HG03521 (cell line): ENCODE measurements around the gene METTL1.

Source experiments
- ATAC-seq: cut with Tn5 transposase; IDR thresholded peaks from one replicate; pipeline ENCODE4 v1.9.1; 2021; ENCODE audit warnings: mild to moderate bottlenecking, moderate library complexity; ENCODE audit not compliant: unreplicated experiment

Gene METTL1

DNA sequence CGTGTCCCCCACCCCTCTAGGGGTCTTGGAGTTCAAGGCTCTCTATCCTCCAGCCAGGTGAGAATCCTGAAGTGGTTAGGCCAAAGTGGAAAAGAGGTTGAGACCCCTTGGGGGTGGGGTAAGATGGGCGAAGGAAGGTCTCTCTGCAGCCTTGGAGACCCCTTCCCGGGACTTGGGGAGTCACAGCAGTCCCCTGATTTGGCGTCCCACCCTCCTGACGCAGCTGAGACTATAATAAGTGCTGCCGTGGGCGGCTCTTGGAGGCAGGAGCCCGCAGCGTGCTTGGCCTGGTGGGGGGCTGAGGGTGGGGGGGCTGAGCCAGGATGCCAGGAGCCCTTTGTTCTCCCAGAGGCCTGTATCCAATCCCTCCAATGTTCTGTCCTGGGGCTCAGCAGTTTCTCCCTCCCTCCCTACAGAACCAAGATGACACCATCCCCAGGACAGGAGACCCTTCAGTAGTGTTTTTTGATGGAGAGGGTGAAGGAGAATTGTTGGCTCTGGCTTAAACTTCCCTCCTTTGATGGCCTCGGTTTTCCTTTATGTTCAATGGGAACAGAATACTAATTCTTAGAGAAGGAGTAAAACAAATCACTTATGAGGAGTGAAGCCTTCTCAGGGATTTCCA, 31.9 kb downstream of the METTL1 start:
- no peak for ATAC-seq

DNA sequence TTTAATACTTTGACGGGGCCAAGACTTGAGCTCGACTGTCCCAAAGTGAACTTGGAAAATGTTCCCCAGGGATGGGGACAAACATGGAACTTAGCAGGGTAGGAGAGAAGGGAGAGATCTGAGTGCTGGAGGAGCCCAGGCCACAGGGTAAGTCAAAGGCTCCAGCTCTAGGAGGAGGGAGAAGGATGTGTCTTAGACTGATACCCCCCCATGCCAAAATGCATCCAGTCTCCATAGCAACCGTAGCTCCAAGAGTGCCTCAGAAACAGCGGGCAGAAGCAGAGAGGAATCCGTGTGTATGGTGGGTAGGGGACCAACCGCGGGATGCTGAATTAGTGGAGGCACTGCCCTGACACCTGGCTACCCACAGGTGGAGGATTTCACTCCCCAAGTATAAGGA, 32.5 kb downstream of the METTL1 start:
- no peak for ATAC-seq

DNA sequence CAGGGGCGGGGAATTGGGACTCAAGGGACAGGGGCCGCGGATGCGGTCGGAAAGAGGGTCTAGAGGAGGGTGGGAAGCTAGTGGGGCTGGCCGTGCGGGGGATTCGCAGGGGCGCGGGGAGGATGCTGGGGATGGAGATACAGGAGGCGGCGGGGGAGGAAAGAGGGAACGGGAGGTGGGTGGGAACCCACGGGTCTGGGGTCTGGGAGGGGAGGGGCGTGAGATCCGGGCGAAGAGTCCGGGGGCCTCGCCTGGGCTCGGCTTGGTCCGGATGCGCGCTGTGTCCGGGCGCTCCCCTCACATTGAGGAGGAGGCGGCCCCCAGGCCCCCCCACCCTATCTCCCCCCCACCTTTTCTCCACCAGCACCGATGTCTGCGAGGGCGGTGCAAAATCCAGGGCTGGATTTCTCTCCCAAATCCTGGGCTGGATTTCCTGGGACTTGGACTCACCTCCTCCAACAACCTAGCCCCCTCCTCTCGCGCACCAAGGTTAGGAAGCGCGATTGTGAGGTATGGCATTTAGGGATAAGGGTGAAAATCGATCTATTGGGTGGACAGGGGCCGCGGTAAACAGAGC, 33.2 kb downstream of the METTL1 start, which contains the start of gene AGAP2:
TSS of gene AGAP2 (minus strand) at position 82 of the 577 bp plus-strand sequence. CDS start 496 bp downstream, outside the sequence.
- ATAC-seq, result no peak

DNA sequence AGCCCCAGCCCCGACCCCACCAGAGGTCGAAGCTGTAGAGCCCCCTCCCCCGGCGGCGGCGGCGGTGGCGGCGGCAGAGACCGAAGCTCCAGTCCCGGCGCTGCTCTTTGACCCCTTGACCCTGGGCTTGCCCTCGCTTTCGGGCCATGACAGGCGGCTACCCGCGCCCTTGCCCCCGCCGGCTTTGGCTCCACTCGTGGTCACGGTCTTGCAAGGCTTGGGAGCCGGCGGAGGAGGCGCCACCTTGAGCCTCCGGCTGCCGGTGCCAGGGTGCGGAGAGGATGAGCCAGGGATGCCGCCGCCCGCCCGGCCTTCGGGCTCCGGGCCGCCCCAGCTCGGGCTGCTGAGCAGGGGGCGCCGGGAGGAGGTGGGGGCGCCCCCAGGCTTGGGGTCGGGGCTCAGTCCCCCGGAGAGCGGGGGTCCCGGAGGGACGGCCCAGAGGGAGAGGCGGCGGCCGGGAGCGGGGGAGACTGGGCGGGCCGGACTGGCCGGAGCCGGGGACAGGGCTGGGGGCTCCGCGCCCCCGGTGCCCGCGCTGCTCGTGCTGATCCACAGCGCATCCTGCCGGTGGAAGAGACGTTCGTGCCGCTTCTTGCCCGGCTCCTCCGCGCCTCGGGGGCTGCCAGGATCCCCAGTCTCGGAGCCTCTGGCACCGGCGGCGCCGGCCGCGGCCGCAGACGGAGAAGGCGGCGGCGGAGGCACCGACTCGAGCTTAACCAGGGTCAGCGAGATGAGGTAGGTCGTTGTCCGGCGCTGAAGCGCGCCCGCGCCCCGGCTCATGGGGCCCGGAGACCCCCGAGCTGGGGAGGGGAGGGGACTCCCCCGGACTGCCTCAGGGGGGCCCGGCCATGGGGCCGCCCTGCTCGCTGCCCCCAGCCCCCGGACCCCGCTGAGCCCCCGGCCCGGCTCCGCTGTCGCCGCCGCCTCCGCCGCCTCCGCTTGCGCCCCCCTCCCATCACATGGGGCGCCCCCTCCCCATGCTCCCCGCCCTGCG, 34.1 kb downstream of the METTL1 start:
- no peak for ATAC-seq

DNA sequence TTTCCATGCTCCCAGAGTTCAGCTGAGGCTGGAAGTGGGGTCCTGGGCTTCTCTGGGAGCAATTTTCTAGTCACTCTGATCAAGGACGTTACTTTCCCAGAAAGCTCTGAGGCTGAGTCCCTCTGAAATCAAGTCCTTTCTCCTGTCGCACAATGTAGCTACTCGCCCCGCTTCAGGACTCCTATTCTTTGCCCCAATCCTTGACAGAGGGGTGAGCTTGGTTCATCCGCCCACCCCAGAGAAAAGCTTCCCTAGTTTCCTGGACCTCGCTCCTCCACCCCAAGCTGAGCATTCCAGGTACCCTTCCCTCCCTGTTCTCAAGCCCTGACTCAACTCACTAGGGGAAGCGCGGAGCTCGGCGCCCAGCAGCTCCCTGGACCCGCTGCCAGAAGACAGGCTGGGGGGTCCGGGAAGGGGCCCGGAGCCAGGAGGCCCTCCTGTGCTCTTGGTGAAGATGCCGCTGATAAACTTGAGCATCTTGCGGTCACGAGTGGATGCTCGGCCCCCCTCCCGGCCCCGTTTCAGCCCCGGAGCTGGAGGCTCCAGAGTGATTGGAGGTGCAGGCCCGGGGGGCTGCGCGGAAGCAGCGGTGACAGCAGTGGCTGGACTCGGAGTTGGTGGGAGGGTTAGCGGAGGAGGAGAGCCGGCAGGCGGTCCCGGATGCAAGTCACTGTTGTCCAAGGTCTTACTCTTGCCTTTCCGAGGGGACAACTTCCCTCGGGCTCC, 35.0 kb downstream of the METTL1 start:
- no peak for ATAC-seq

DNA sequence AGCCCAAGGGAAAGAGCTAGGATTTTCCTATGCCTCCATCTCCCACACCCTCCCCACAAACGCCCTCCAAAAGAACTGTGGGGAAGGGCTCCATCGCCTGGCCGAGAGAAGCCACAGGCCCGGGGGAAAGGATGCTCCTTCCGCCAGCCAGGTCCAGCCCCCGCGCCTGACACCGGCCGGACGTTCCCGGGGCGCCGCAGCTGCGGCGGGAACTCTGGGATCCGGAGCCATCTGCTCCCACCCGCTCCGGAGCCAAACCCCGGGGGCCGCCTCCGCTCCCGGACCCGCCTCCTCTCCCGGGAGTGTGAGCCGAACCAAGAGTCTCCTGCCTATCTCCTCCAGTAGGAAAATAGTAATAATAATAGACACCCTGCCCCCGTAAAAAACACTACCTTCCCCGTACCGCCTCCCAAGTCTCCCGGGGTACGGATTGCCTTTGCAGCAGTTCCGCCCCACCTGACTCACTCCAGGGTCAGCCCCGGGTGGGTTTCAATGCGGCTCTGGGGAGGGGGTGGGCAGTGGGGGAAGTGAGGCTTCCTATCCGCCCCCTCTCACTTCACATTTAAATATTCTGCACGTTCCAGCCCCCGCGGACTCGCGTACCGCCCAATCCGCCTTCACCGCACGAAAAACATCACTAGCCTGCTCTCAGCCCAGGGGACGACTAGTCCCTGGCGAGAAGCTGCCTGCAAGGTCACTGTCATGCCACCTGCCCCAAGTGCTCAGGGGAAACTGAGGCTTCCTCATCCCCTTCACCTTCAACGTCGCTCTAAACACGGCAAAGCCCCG, 35.8 kb downstream of the METTL1 start:
- ATAC-seq, result no peak

DNA sequence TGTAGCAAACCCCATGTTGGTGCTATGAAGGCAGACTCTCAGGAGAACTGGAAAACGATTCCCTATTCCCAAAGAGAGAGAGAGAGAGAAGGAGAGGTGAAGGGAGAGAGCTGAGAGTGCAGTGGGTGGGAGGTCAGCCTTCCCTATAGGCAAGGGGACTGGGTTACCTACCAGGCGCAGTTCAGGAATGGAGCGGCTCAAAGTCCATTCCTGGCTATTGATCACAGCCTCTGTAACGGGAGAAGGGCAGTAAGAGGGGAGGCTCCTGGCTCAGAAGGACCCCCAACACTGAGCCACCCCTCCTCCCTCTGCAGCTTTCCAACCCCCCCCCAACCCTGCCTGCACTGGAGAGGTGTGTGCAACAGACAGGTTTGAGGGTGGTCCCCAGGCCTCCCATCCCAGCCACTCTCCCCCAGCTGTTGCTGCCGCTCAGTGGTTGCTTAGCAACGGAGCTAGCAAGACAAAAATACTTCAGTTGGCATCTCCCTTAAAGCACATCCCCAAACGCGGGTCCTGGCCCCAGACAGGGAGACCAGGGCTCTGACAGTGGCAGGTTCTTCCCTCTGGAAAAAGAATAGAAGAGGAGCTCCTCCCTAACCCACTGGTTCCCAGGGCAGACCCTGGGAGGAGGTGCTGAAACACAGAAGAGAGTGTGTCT, 36.6 kb downstream of the METTL1 start:
- no peak for ATAC-seq

DNA sequence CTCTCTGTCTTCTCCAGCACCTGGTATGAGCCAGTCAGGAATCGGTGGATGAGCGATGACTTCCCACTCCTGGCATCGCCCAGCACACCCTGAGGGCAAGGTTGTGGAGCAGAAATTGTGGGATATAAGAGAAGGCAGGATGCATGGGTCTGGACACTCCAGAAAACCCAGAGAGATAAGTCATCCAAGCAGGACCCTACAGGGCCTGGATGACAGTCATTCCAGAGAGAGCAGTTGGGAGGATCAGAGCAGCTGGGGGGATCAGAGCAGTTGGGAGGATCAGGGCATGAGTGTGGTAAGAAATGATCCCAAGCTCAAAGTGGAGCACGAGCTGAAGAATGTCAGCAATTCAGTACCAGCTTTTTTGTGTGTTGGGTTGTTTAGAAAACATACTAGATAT, 37.3 kb downstream of the METTL1 start:
- no peak for ATAC-seq

DNA sequence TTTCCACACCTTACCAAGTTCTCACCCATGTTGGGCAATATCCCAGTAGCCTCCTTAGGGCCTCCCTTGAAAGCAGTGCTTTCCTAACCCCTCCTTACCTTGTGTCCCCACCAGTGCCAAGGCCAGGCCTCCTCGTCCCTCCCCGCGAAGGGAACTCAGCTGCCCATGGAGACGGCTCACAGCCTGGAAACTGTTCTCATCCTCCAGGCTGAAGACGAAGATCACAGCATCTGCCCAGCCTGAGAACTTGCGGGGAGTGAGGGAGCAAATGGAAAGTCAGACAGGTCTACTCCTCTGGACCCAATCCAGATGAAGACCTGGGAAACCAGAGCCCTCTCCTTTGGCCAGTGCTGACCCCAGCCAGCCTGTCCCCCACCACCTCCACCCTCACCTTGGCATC, 38.0 kb downstream of the METTL1 start:
- ATAC-seq, result no peak

DNA sequence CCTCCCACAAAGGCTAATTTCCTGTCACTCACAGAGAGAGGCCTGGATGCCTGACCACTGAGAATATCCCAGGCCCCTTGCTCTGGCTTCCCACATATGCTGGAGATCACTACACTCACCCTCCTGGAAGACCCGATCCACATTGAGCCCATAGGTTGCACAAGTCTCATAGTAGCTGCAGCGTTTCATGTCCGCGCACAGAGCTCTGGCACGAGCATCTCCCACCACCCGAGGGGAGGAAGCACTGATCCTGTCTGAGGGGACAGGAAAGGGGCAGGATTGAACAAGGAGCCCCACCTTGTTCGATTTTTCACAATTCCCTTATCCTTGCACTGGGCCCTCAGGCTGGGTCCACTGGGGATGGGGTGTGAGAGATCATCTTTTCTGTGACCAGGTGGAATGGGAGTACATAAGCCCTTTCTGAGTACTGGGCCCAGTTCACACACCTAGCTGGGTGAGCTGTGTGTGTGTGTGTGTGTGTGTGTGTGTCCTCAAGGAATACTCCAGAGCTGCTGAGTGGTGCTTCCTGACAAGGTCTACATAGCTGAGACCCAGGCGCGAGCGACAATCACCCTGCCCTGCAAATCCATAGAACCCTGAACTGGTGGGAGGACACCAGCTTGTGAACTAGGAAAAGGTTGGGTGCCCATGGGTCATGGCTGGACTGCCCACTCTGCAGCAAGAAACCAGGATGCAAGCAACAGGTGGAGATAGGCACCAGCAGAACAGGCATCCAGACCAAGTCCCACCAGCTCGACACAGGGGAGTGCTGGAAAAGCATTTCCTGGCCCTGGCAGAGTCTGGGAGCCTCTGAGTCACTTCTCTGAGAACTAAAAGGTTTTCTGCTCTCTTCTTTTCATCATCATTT, 38.9 kb downstream of the METTL1 start:
- ATAC-seq, result no peak

DNA sequence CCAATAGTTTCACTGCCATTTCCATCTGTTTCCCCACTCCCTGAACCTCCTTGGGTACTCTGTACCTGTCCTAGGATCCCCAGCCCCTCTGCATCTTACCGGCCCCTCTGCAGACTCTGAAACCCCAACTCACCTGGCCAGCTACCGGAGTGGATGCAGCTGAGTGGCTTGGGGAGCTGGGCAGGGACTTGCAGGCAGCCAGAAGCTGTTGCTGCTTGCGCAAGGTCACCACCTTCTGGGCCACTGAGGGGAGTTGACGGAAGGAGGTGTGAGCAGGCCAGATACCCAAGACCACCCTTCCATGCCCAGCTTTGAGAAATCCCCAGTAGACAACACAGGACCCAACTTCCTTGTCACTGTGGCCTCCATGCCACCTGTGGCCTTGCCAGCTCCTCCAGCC, 39.6 kb downstream of the METTL1 start:
- no peak for ATAC-seq

DNA sequence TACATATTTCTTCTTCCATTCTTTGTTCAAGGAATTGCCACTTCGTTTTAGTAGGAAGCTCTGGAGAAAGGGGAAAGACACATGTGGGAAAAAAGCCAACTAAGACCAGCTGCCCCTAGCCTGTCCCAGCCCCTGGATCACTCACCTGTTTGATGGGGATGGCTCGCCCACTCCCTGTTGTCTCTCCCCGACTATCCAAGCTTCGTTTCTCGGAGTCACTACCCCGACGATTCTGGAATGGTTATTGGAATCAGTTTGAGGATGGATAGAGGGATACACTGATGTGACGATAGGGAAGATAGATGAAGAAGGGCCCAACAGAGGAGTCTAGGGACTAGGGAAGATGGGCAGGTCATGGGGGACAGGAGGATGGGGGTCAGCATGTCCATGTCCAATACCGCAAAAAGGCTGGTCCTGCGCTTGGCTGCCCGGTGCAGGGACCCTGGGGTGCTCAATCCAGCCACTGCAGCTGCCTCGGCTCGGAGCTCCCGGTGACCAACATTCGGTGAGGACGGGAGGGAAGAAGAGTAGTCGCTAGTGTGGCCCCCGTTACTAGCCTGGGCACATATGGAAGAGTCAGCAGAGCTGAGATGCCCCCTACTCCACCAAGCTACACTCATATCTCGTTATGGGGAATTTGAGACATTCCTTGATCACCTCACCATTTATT, 40.4 kb downstream of the METTL1 start:
- ATAC-seq, result no peak

DNA sequence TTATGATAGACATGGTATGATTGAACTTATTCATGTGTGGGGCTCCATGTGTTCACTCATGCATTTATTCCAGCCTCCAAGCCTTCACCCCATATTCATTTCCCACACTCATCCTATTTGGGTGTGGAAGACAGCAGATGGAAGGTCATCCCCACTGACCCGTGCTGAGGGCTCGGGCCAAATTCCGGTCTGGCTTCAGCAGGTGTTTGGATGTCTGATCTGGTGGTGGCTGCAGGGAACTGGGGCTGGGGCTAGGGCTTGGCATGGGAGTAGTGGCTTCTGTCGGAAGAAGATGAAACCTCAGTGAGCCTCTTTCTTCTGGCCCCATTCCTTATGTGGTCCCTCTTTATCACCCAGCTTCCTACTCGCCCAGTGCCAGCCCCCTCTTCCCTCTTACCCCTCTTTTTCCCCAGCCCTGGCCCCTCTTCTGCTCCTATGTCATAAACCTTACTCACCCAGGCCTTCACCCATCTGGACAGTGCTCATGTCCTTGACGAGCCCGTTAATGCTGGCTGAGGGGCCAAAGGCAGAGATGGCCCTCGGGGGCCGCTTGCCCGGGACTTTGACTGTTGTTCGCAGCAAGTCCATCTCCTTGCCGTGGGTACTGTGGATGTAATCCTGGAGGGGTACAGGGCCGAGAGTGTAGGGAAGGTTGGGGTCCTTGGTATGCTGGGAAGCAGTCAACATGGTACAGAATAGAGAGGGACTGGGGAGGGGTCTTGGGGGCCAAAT, 41.4 kb downstream of the METTL1 start:
- ATAC-seq, result no peak

DNA sequence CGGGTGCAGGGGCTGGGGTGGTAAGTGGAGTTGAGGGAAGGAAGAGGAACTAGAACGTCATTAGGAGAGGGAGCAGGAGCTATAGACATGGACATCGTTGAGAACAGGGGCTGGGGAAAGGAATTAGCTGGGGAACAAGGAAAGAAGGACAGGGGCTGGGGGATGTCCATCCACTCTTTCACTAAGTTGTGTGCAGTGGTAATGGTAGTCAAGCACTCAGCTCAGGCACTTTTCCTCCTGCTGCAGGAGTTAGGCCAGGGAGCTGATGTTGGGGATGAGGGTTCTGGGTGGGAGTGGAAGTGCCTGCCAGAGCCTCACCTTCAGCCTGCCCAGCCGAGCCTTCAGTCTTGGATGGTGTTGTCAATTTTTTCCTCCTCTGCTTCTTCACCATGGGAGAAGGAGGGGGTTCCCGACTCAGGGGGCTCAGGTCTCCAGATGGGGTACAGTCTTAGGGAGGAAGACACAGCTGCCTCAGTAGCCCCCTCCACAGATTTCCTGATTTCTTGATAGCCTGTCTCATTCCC, 42.5 kb downstream of the METTL1 start:
- no peak for ATAC-seq

DNA sequence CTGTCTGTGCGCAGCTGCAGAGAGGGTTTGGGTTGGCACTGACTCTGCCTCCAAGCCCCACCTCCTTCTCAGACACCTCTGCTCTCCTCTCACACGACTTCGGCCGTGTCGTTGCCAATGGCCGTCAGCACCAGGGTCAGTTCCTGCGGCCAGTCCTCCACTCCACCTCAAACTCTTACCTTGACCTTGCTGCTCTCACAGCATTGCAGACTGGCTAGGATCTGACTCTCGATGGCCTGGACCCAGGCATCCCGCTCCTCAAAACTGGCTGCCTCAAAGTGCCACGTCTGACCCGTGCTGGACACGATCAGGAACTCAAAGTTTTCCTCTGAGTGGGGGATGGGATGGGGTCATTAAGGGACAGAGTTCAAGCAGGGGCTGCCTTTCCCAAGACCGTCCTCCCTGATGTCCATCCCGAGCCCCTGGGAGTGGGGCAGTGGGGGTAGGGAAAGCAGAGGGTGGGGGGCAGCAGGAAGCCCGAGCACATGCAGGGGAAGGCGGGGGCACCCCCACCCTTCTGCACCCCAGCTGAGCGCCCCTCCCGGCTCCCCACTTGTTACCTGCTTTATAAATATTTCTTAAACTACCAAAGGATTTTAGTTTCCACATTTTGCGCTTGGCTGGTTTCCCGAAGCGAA, 44.0 kb downstream of the METTL1 start:
- ATAC-seq, result no peak

DNA sequence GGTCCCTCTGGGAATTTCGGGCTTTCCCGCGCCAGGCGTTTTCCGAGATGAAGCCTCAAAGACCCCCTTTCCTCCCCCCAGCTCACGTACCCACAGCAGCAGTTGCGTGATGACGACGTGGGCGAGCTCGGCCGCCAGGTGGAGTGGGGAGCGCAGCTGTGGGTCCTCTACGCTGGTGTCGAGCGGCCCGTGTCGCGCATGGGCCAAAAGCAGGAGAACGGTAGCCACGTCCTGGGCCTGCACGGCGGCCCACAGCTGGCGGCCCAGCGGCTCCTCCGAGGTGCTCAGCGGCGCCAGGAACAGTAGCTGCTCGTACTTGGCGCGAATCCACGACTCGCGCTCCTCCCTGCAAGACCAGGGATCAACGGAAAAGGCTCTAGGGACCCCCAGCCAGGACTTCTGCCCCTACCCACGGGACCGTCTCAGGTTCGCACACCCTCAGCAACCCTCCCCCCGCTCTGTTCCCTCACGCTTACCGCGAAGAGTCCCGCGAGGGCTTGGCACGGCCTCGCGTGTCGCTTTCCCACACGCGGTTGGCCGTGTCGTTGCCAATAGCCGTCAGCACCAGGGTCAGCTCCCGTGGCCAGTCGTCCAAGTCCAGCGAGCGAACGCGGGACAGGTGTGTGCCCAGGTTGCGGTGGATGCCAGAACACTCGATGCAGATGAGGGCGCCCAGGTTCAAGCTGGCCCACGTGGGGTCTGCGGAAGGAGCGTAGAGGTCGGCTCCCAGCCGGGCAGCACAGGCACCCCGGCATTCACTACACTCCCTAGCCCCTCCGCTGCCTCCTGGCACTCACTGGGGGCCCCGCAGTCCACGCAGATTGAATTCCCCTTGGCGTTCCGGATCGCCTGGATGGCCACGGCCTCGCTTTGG, 44.8 kb downstream of the METTL1 start:
- ATAC-seq, result no peak
